Endothelial cell of umbilical vein (primary cell): ENCODE results near the gene ATRNL1. TPM values are rescaled to one million over a fixed set of nuclear protein-coding genes. Genes with fewer than 3 reads are reported as not detected.

Experiments used
- BruUV-seq: library from RNA; stranded (reverse); fragments of 400-500 nt; replicated peaks from 2 replicates; lab custom pipeline; 2021; lab: Mats Ljungman, UMichigan
- CTCF ChIA-PET: fragments of 300-600, 350-600 bp; sonication (Branson Sonifier 250); formaldehyde crosslinking; loops from one replicate; lab custom pipeline; 2021; ENCODE audit warnings: antibody characterized with exemption, inconsistent platforms; lab: Charles Lee
- POLR2A ChIA-PET: fragments of 300-600, 350-600 bp; sonication (Branson Sonifier 250); formaldehyde crosslinking; loops from one replicate; lab custom pipeline; 2021; ENCODE audit warnings: antibody characterized with exemption, inconsistent platforms; lab: Charles Lee
- DNase-seq: peaks from one replicate; pipeline ENCODE4 v3.0.0-alpha.2; 2011; ENCODE audit warnings: low read depth, low spot score
- FAIRE-seq: peaks from 2 replicates; lab custom pipeline; 2011; peaks lifted over from hg19 to GRCh38; lab: Jason Lieb, UNC
- H2AFZ ChIP-seq: 2 replicates; pipeline ENCODE4 v1.6.0; 2012; ENCODE audit warnings: low read depth, low read length, control low read depth, inconsistent platforms
- H3K27ac ChIP-seq: 2 replicates; pipeline ENCODE4 v1.5.1; 2011; ENCODE audit warnings: low read depth, mild to moderate bottlenecking, control low read depth, low read length, moderate library complexity; ENCODE audit not compliant: insufficient read depth
- H3K27me3 ChIP-seq, 2 experiments: 2 replicates each; pipeline versions ENCODE4 v1.6.0 to v1.6.1; 2011; ENCODE audit warnings: low read length in 2 of 2, mixed read lengths in 1 of 2; ENCODE audit not compliant: control insufficient read depth in 2 of 2, insufficient read depth in 2 of 2
- H3K36me3 ChIP-seq, 2 experiments: 2 replicates in 1 of 2; 3 replicates in 1 of 2; pipeline ENCODE4 v1.5.1; 2011; ENCODE audit warnings: low read length in 2 of 2, mild to moderate bottlenecking in 1 of 2, moderate library complexity in 1 of 2; ENCODE audit not compliant: control insufficient read depth in 2 of 2, insufficient read depth in 2 of 2; ENCODE audit errors: extremely low read depth in 1 of 2
- H3K4me1 ChIP-seq: 3 replicates; pipeline ENCODE4 v1.5.1; 2011; ENCODE audit warnings: mild to moderate bottlenecking, low read length; ENCODE audit not compliant: control insufficient read depth, insufficient read depth; ENCODE audit errors: extremely low read depth
- H3K4me2 ChIP-seq: 2 replicates; pipeline ENCODE4 v1.6.1; 2011; ENCODE audit warnings: low read length, control low read depth, mixed read lengths; ENCODE audit not compliant: insufficient read depth
- H3K4me3 ChIP-seq, 3 experiments: fragments of 200-600 bp in 1 of 3; sonication (generic), shearing (Covaris generic) in 1 of 3; replicated peaks in 1 of 3; 2 replicates each; pipeline ENCODE4 v1.5.1; 2011 to 2016; ENCODE audit warnings: control low read depth in 3 of 3, low read length in 3 of 3, mild to moderate bottlenecking in 2 of 3, inconsistent platforms in 1 of 3, low read depth in 1 of 3, moderate library complexity in 1 of 3; ENCODE audit not compliant: insufficient read depth in 1 of 3
- H3K79me2 ChIP-seq: 2 replicates; pipeline ENCODE4 v1.6.0; 2012; ENCODE audit warnings: low read length, inconsistent platforms; ENCODE audit not compliant: control insufficient read depth, insufficient read depth
- H3K9ac ChIP-seq: replicated peaks from 2 replicates; pipeline ENCODE3; 2011; ENCODE audit warnings: low read length, control low read depth; ENCODE audit not compliant: insufficient read depth; ENCODE audit errors: extremely low read depth
- H3K9me1 ChIP-seq: replicated peaks from 3 replicates; pipeline ENCODE4 v1.6.0; 2011; ENCODE audit warnings: mild to moderate bottlenecking, low read length; ENCODE audit not compliant: control insufficient read depth, insufficient read depth; ENCODE audit errors: extremely low read depth
- H3K9me3 ChIP-seq: replicated peaks from 2 replicates; pipeline ENCODE4 v1.5.1; 2012; ENCODE audit warnings: low read length, inconsistent platforms; ENCODE audit not compliant: control insufficient read depth, insufficient read depth
- H4K20me1 ChIP-seq: replicated peaks from 2 replicates; pipeline ENCODE3; 2011; ENCODE audit warnings: mild to moderate bottlenecking, low read length; ENCODE audit not compliant: control insufficient read depth, insufficient read depth; ENCODE audit errors: extremely low read depth
- CTCF ChIP-seq, 2 donors: IDR thresholded peaks; 1 replicate in 1 of 2; 2 replicates in 1 of 2; pipeline ENCODE4 v1.5.1; 2011; ENCODE audit warnings: low read length in 2 of 2, mild to moderate bottlenecking in 2 of 2, moderate library complexity in 2 of 2, control low read depth in 1 of 2, inconsistent platforms in 1 of 2, low read depth in 1 of 2; ENCODE audit not compliant: insufficient read depth in 1 of 2; ENCODE audit errors: extremely low read depth in 1 of 2
- EZH2 ChIP-seq: IDR thresholded peaks from 2 replicates; pipeline ENCODE4 v1.6.1; 2012; ENCODE audit warnings: borderline replicate concordance, low read depth, mild to moderate bottlenecking, moderate library complexity, low read length, inconsistent platforms; ENCODE audit not compliant: severe bottlenecking
- FOS ChIP-seq: IDR thresholded peaks from 2 replicates; pipeline ENCODE4 v1.6.1; 2011; ENCODE audit warnings: mild to moderate bottlenecking, low read length, moderate library complexity, borderline replicate concordance; ENCODE audit not compliant: insufficient read depth
- GATA2 ChIP-seq: IDR thresholded peaks from 2 replicates; pipeline ENCODE4 v1.7.0; 2011; ENCODE audit warnings: low read depth, mild to moderate bottlenecking, moderate library complexity, mixed read lengths, low read length; ENCODE audit not compliant: insufficient read length, insufficient read depth
- JUN ChIP-seq: IDR thresholded peaks from 2 replicates; pipeline ENCODE4 v1.6.1; 2011; ENCODE audit warnings: borderline replicate concordance, low read depth; ENCODE audit not compliant: insufficient read length, insufficient read depth
- MAX ChIP-seq: IDR thresholded peaks from 2 replicates; pipeline ENCODE4 v1.6.1; 2011; ENCODE audit not compliant: insufficient read depth, insufficient read length
- MYC ChIP-seq: IDR thresholded peaks from one replicate; pipeline ENCODE4 v1.6.1; 2011; ENCODE audit warnings: mild to moderate bottlenecking, low read depth, low read length
- POLR2A ChIP-seq: IDR thresholded peaks from 2 replicates; pipeline ENCODE4 v1.6.1; 2012; ENCODE audit warnings: low read depth, mild to moderate bottlenecking, control low read depth, low read length
- POLR2AphosphoS5 ChIP-seq: IDR thresholded peaks from 2 replicates; pipeline ENCODE4 v1.6.1; 2012; ENCODE audit warnings: low read depth, mild to moderate bottlenecking, control low read depth, low read length, moderate library complexity; ENCODE audit not compliant: insufficient read depth
- dilution Hi-C: fragments of 300-500 bp; cut with MboI; formaldehyde crosslinking; loops from one replicate; pipeline ENCODE4 v1.15.0; 2019; ENCODE audit warnings: low sequenced_read_pairs; ENCODE audit not compliant: extremely low pct_ligation_motif_present
- intact Hi-C: fragments of 100-400 bp; cut with micrococcal nuclease; formaldehyde crosslinking; loops from one replicate; pipeline ENCODE4 v1.10.0; 2022
- polyA plus RNA-seq, 4 experiments: library from polyadenylated mRNA; depleted of rRNA in 3 of 4; stranded (reverse) in 3 of 4; unstranded in 1 of 4; fragments of >200 nt; gene quantifications; 2 replicates each; pipeline versions ENCODE4 v1.2.1 to v1.2.3, GENCODE V29; 2011 to 2012; ENCODE audit warnings: missing spikeins in 1 of 4
- total RNA-seq: library from RNA; stranded (reverse); gene quantifications from 2 replicates; pipeline ENCODE4 v1.2.3, GENCODE V29; 2021

The ATRNL1 gene
- total and polyA plus RNA-seq, 2 donors (not counting 3 experiments of a cell fraction or from before 2014, with no cell fraction given): not detected

- TF ChIP-seq POLR2AphosphoS5: no peak
- no peak for TF ChIP-seq FOS
- no peak for TF ChIP-seq MYC
- TF ChIP-seq GATA2: no peak
- TF ChIP-seq JUN: no peak
- no peak for TF ChIP-seq MAX
- no peak for TF ChIP-seq CTCF (IDR thresholded peaks at IDR 0.05; ENCODE audit: extremely low read depth in 1 of 2, insufficient read depth in 1 of 2, low read depth in 1 of 2, low read length in 2 of 2)
- TF ChIP-seq EZH2: no peak
- no peak for TF ChIP-seq POLR2A
- Histone ChIP-seq H3K36me3 (no peaks in the 10 kb centered on the region), H3K27ac (no peak overlapping the region), H3K27me3 (peaks cover 0 to 3% of the 10 kb centered on the region in 2 experiments), H3K4me1 (no peaks in the 10 kb centered on the region), H3K79me2 (no peaks in the 10 kb centered on the region), H3K9ac (no peak overlapping the region), H4K20me1 (no peaks in the 10 kb centered on the region), H3K9me1 (no peaks in the 10 kb centered on the region), H3K9me3 (no peaks in the 10 kb centered on the region), H2AFZ (no peak overlapping the region), H3K4me3 (no peak overlapping the region), H3K4me2 (no peak overlapping the region)
- FAIRE-seq: no peak
- DNase-seq: no peak
- dilution Hi-C loops (no loop called here), intact Hi-C loops (no loop called here)
- ChIA-PET CTCF (no interaction called here), POLR2A (no interaction called here)
- no TSS peak for BruUV-seq
These were observed 45.5 kb upstream of the ATRNL1 start for GRCh38 chr10:115047705-115048104.
